T-helper 2 cell (primary cell): ENCODE results near the gene TNFAIP2.
"Not testable (repeated sequence)": the region's sequence is repeated elsewhere in the genome, so short reads cannot be mapped to it uniquely, and the experiment has no call there.

Source experiments
- DNase-seq, 5 experiments: peaks; one replicate each; pipeline versions ENCODE4 v3.0.0 to v3.0.0-alpha.2; 2012 to 2022

TNFAIP2 gene

GRCh38 chr14:103156651-103157378 lies 33.6 kb downstream of the TNFAIP2 start:
- no peak for DNase-seq

GRCh38 chr14:103157969-103158368 lies 34.7 kb downstream of the TNFAIP2 start:
- DNase-seq: no peak

- no peak for DNase-seq
These were observed 35.4 kb downstream of the TNFAIP2 start for GRCh38 chr14:103158688-103159087.

- DNase-seq: no peak
These were observed 37.2 kb downstream of the TNFAIP2 start for GRCh38 chr14:103160321-103161053.

- no peak for DNase-seq
These were observed 37.8 kb downstream of the TNFAIP2 start for GRCh38 chr14:103161054-103161397.

- DNase-seq: no peak
These were observed 39.9 kb downstream of the TNFAIP2 start for GRCh38 chr14:103163199-103163598.

GRCh38 chr14:103164006-103164405 lies 40.7 kb downstream of the TNFAIP2 start:
- DNase-seq: no peak

GRCh38 chr14:103164779-103165178 lies 41.5 kb downstream of the TNFAIP2 start:
- DNase-seq: no peak

GRCh38 chr14:103165323-103165722 lies 42.1 kb downstream of the TNFAIP2 start:
- DNase-seq: no peak

GRCh38 chr14:103169954-103170353 lies 46.7 kb downstream of the TNFAIP2 start:
- no peak for DNase-seq

GRCh38 chr14:103171206-103171605 lies 47.9 kb downstream of the TNFAIP2 start:
- not testable (repeated sequence) for DNase-seq

GRCh38 chr14:103172921-103173320 lies 49.7 kb downstream of the TNFAIP2 start:
- DNase-seq: no peak

- DNase-seq: not testable (repeated sequence)
These were observed 50.6 kb downstream of the TNFAIP2 start for GRCh38 chr14:103173887-103174286.

GRCh38 chr14:103176176-103176575 lies 52.9 kb downstream of the TNFAIP2 start:
- not testable (repeated sequence) for DNase-seq

- no peak for DNase-seq
These were observed 54.1 kb downstream of the TNFAIP2 start for GRCh38 chr14:103177376-103177775.

- no peak for DNase-seq
These were observed 55.3 kb downstream of the TNFAIP2 start for GRCh38 chr14:103178521-103178920.

- no peak for DNase-seq
These were observed 55.8 kb downstream of the TNFAIP2 start for GRCh38 chr14:103179094-103179493.

- DNase-seq: no peak
These were observed 57.1 kb downstream of the TNFAIP2 start for GRCh38 chr14:103180331-103180730.

GRCh38 chr14:103184046-103184445 lies 60.8 kb downstream of the TNFAIP2 start:
- DNase-seq: no peak

- DNase-seq: peak in 1 of 5 experiments; percentile 16
These were observed 62.1 kb downstream of the TNFAIP2 start for GRCh38 chr14:103185051-103186029.

- no peak for DNase-seq
These were observed 63.1 kb downstream of the TNFAIP2 start for GRCh38 chr14:103186241-103186822.
